Measurements from ENCODE around the gene BMP7.
"Not testable (repeated sequence)": the region's sequence is repeated elsewhere in the genome, so short reads cannot be mapped to it uniquely, and the experiment has no call there.

BMP7 gene

GRCh38 chr20:57248132-57248797 lies 18.2 kb downstream of the BMP7 start:
- no peak for DNase-seq

- no peak for DNase-seq
These were observed 19.0 kb downstream of the BMP7 start for GRCh38 chr20:57247292-57247965.

- DNase-seq = no peak
These were observed 20.4 kb downstream of the BMP7 start for GRCh38 chr20:57245997-57246396.

GRCh38 chr20:57244627-57245214 lies 21.7 kb downstream of the BMP7 start:
- no peak for DNase-seq

GRCh38 chr20:57244221-57244585 lies 22.2 kb downstream of the BMP7 start:
- DNase-seq = no peak

- DNase-seq = no peak
These were observed 22.8 kb downstream of the BMP7 start for GRCh38 chr20:57243480-57244220.

GRCh38 chr20:57242414-57242813 lies 24.0 kb downstream of the BMP7 start:
- no peak for DNase-seq

GRCh38 chr20:57241363-57241991 lies 25.0 kb downstream of the BMP7 start:
- DNase-seq = no peak

GRCh38 chr20:57240581-57241362 lies 25.7 kb downstream of the BMP7 start:
- DNase-seq = no peak

- not testable (repeated sequence) for DNase-seq
These were observed 26.7 kb downstream of the BMP7 start for GRCh38 chr20:57239725-57240124.

- DNase-seq = not testable (repeated sequence)
These were observed 27.1 kb downstream of the BMP7 start for GRCh38 chr20:57239324-57239723.

- DNase-seq = no peak
These were observed 28.4 kb downstream of the BMP7 start for GRCh38 chr20:57238089-57238488.

- DNase-seq = no peak
These were observed 28.9 kb downstream of the BMP7 start for GRCh38 chr20:57237585-57237953.

GRCh38 chr20:57236813-57237584 lies 29.4 kb downstream of the BMP7 start:
- DNase-seq = no peak

GRCh38 chr20:57234556-57235251 lies 31.7 kb downstream of the BMP7 start:
- no peak for DNase-seq

- no peak for DNase-seq
These were observed 34.5 kb downstream of the BMP7 start for GRCh38 chr20:57231951-57232428.

- DNase-seq = no peak
These were observed 35.3 kb downstream of the BMP7 start for GRCh38 chr20:57231161-57231560.

- DNase-seq = no peak
These were observed 36.2 kb downstream of the BMP7 start for GRCh38 chr20:57230247-57230646.

- DNase-seq = no peak
These were observed 37.0 kb downstream of the BMP7 start for GRCh38 chr20:57229490-57229889.

GRCh38 chr20:57225830-57226229 lies 40.6 kb downstream of the BMP7 start:
- DNase-seq = no peak
